NCI-H2227 (cell line): ENCODE data around the gene GABPB1.

Source experiments
- DNase-seq: peaks from one replicate; lab custom pipeline; 2025; ENCODE audit not compliant: unreplicated experiment; lab: John Stamatoyannopoulos, UW

Gene GABPB1

DNA sequence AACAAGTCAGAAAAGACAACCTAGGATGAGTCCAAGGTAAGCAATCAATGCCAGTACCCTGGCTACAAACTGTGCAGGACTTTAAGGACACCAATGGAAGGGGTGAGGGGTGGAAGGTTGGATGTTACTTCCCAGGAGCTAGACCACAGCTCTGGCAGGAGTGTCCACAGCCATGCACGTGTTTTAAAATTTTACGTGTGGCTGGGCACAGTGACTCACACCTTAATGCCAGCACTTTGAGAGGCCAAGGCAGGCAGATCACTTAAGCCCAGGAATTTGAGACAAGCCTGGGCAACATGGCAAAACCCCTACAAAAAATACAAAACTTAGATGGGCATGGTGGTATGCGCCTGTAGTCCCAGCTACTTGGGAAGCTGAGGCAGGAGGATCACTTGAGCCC is 74.7 kb downstream of the GABPB1 start:
- no peak for DNase-seq

GRCh38 chr15:50278496-50278895 is 76.5 kb downstream of the GABPB1 start:
- DNase-seq: no peak

- no peak for DNase-seq
Observed at GRCh38 chr15:50277370-50277769, 77.6 kb downstream of the GABPB1 start.

DNA sequence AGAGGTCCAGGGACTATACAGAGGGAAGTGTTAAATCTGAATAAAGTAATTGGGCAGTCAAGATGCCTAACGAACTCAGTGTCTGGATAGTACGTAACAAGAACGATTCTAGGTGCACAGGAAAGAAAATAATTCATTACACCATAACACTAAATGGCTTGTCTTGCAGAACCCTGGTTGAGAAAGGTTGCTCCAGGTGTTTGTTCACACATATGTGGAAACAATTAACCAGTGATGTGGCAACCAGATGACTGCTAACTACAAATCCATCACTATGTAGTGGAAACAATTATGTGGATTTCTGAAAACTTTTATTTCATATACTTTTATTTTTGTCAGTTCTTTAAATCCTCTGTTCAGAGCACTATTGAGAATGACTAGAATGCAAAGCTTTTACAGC is 79.1 kb downstream of the GABPB1 start:
- no peak for DNase-seq

DNA sequence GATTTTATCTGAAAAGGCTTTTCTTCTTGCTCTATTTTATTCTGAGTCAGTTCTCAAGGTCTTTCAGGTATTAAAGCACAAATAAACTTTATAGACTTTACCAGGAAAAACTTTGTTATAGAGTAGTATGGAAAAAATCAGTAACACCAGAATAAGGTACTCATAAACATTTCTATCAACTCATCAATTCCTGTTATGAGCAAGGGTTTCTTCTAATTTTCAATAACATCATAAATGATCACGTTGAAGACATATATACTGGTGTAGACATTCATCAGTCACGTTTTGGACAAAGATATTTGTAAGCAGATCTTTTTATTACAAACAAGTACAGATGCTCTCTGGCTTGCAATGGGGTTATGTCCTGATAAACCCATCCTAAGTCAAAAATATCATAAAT is 79.9 kb downstream of the GABPB1 start:
- no peak for DNase-seq

- no peak for DNase-seq
Observed at GRCh38 chr15:50267577-50267976, 87.4 kb downstream of the GABPB1 start.

GRCh38 chr15:50265620-50266019 is 89.4 kb downstream of the GABPB1 start, which contains the start of gene HDC:
Gene HDC, minus strand, starts transcription at chr15:50265726. Its CDS starts 103 bp downstream, at chr15:50265623.
- peak; percentile 5 for DNase-seq

DNA sequence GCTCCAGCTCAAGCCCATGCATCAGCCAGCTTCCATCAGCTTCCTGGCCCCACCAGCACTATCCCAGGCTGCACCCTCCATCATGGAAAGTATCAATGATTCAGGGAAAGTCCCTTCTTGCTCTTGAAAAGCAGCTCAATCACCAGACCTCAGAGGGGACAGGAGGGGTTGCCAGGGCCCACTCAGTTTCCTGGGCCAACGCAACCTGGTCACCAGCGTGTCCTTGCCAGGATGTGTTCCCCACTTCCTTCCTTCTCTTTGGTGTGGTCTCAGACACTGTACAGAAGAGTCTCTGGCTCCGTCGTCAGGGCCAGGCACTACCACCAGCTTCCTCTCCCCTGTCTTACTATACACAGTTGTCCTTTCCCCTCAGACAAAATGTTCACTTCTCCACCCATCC is 92.5 kb downstream of the GABPB1 start:
- DNase-seq: no peak

DNA sequence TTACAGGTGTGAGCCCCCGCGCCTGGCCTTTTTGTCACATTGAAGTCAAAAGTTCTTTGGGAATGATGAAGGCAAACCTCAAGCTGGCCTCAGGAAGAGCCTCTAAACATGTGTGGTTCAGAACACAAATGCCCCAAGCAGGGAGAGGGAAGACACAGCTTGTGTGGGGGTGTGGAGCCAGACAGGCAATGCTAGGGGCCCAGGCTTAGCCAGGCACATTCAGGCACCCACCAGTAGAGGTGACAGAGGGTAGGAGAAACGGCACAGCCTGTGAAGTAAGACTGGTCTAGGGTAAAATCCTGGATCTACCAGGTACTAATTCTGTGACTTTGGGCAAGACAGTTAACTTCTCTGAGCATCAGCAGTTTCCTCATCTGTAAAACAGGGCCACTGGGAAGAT is 93.0 kb downstream of the GABPB1 start:
- DNase-seq: no peak

DNA sequence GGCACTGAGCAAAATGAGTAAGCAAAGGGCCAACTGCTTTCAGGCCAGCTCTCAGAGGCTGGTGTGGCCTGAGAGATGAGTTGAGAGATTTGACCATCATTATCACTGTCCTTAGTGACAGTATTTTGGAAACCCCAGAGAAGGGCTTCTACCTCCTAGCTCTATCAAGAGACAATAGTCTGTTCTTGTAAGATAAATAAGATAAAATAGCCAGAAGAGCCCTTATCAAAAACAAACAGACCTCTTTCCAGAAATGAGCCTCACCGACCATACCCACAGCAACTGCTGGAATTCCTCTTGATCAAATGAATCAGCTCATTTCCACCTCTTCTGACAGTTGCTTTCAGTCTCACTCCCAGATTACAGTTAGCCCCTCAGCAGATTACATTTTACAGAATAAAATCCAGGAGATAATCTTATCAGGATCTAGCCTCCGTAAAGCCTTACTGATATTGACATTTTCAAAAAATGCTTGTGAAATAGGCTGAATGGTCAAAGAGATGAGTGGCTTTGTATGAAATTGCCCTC is 94.0 kb downstream of the GABPB1 start:
- no peak for DNase-seq

DNA sequence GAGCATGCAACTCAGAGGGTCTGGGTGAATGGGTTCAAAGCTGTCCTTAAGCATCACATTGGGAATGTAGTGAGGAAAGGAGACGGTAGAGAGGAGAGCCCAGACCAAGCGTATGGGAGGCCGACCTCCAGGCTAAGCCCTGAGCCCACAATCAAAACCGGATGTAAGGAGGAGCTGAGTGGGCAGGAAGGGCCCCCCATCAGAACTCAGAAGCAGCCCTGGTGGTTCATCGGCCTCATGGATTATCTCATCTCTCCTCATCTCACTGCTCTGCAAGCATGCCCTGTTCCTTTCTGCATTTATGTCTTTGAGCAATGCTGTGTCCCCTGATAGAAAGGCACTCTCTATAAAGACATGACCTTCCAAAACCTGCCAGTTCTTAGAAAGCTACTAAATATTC is 95.7 kb downstream of the GABPB1 start:
- no peak for DNase-seq

GRCh38 chr15:50257924-50258323 is 97.1 kb downstream of the GABPB1 start:
- no peak for DNase-seq

DNA sequence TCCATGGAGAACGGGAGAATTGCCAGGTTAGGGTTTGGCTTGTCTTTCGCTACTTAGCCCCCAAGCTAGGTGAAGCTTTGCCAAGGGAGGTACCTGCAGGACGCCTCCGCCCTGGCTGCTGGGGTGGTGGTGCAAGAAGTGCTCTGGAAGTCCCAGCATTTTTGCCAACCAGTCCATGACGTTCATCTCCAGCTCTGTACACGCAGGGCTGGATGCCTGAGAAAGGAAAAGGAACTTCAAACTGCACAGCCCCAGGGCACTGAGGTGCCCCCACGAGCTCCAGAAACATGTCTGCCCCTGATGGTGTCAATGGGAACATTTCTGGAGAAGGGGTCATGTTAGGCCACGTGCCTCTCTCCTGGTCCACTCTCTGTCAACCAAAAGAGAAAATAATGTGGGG is 97.7 kb downstream of the GABPB1 start:
- no peak for DNase-seq

DNA sequence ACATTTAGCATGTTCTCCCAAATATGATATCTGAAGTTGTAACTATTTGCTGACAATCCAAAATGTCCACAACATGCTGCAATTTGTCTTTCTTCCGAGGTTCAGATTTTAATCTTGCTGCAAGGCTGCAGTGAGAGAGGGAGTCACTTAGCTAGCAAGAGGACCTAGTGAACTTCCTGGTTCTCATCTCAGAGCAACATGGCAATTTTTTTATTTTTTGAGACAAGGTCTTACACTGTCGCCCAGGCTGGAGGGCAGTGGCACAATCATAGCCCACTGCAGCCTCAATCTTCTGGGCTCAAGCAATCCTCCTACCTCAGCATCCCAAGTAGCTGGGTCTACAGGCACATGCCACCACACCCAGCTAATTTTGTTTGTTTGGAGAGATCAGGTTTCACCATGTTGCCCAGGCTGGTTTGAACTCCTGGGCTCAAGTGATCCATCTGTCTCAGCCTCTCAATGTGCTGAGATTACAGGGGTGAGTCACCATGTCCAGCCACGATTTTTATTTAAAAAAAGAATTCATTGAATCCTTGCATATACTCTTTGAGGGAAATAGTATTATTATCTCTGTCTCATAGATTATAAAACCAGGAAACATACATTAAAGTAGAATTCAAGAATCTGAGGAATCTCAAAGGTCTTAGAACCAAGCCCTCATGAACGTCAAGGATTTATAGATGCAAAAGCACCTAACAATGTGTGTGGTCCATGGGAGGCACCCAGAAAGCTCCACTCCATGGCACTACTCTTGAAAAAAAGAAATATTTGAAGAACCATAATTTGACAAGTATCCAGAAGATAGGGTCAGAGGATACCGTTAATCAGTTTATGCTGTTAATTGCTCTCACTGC is 98.6 kb downstream of the GABPB1 start:
- no peak for DNase-seq

- no peak for DNase-seq
Observed at GRCh38 chr15:50252556-50252955, 102.4 kb downstream of the GABPB1 start.

DNA sequence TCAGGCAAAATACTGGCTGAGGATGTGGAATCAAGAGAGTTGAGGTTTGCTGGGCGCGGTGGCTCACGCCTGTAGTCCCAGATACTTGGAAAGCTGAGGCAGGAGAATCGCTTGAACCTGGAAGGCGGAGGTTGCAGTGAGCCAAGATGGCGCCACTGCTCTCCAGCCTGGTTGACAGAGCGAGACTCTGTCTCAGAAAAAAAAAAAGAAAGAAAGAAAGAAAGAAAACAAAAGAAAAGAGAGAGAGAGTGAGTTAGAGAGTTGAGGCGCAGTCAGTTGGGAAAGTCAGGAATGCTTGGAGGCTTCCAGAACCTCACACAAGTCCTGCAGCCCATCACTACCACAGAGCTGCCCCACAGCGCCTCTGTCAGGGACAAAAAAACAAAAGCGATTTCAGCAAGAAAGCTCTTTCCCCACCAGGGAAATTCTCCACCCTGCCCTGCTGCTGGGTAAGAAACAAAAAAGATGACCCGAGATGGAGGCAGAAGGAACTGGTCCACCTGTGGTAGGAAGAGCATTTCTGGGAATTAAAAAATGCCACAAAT is 103.3 kb downstream of the GABPB1 start:
- DNase-seq: no peak

GRCh38 chr15:50250760-50251394 is 104.1 kb downstream of the GABPB1 start:
- DNase-seq: no peak

- no peak for DNase-seq
Observed at GRCh38 chr15:50249704-50250103, 105.3 kb downstream of the GABPB1 start.

GRCh38 chr15:50248994-50249582 is 105.9 kb downstream of the GABPB1 start:
- DNase-seq: no peak

DNA sequence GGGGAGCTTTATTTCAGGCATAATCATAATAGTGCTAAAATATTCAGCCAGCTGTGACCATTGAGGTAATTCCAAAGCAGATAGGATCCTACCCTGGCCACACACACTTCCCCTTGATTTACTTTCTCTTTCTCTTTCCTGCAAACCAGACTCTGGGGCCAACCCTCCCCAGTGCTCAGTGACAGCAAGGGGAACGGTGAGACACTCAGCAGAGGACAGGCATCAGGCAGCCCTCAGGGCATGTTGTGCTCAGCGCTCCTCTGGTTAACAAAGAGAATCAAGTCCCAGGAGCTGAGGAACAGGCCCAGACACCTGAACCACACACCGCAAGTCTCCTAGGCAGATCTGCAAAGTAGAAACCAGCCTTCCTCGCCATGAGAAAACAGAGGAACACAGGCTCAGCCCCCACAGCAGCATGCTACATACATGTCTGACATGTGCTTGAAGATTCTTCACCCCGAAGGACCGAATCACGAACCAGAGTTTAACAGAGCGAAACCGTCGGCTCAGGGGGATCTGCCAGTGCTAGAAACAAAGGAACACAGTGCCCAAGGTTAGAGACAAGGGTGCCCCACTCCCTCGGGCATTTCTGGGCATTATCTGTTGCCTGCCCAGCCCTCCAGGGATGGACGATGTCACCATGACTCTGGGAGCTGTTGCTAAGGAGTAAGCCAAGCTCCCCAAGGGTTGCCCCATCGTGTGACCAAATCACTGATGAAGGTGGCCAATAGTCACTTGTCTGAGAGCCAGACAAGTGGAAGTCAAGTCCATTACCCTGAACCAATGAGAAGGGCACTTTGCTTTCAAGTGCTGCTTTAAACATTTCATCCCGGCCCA is 107.0 kb downstream of the GABPB1 start:
- DNase-seq: no peak

DNA sequence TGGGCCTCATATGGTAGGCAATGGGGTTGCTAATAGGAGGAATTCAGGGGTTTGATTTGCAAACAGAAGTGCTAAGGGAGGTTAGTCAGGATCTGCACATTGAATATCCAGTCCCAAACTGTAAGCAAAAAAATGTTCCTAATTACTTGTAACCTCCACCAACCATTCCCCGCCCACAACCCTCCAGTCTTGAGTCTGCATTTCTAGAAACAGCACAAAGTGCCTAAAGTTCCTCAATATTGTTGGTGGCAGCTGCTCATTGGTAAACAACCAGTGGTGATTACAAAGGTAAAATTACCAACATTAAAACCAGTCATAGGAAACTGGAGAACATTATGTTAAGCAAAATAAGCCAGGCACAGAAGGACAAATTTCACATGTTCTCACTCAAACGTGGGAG is 108.4 kb downstream of the GABPB1 start:
- DNase-seq: no peak
